ENCODE measurements around the gene MED12L. TPM values are rescaled to one million over a fixed set of nuclear protein-coding genes. Genes with fewer than 3 reads are reported as not detected.

Gene MED12L
- total and polyA plus RNA-seq, 10 of the 15 experiments (the other 5 are each of a cell fraction or from before 2014, with no cell fraction given) = 0.01 to 0.06 (median 0.03) TPM; not detected in 2

DNA sequence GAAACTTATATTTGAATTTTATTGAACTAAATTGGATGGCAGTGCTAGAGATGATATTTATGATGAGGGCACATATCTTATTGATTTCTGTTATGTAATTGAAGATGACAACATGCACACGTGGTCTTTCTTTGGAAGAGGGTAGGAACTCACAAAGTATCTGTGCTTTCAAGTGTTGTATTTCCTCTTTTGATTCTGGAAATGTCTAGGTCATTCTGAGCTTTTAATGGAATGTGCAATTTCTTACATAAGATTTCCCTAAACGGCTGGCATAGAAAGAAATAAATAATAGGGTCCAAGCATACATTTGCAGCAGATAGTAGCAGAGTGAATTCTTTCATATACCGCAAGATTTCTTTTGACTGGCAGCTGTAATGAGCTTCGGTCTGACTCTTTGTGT lies 127.7 kb downstream of the MED12L start:
- Histone ChIP-seq H4K20me1 (ENCODE audit: control insufficient read depth, insufficient read depth) (no peaks in the 10 kb centered on the region), H3K27me3 (replicated peaks in 1 of 2; ENCODE audit: control insufficient read depth in 2 of 2, insufficient read depth in 2 of 2, low read length in 1 of 2) (peaks cover 0 to 2% of the 10 kb centered on the region in 2 experiments; a peak in 2 of 4 replicates), H3K27ac (ENCODE audit: control insufficient read depth, insufficient read depth) (no peak overlapping the region), H3K4me3 (no peak overlapping the region), H3K9me3 (replicated peaks; ENCODE audit: control insufficient read depth, insufficient read depth, low read length) (no peaks in the 10 kb centered on the region), H3K4me2 (ENCODE audit: control insufficient read depth, insufficient read depth) (no peak overlapping the region), H3K79me2 (ENCODE audit: control insufficient read depth, insufficient read depth, low read length) (no peaks in the 10 kb centered on the region), H3K9ac (ENCODE audit: control insufficient read depth, insufficient read depth, low read length) (no peak overlapping the region), H3K36me3 (ENCODE audit: control insufficient read depth in 2 of 2, insufficient read depth in 2 of 2, low read length in 1 of 2) (no peaks in the 10 kb centered on the region), H3K4me1 (ENCODE audit: control insufficient read depth, insufficient read depth, low read length) (no peaks in the 10 kb centered on the region), H2AFZ (ENCODE audit: control insufficient read depth, low read depth, low read length) (no peak overlapping the region)
- no TSS peak for BruUV-seq (replicated peaks)
- ChIA-PET RAD21 (ENCODE audit: unreplicated experiment) (no interaction called here), POLR2A (interaction anchor here (1.7 kb wide), 1 partner anchor 21 kb away, joined by 3 read pairs; no protein-coding TSS in a partner anchor), SMC1A (ENCODE audit: uncharacterized antibody, unreplicated experiment) (no interaction called here), CTCF (interaction anchor here (1.0 to 1.1 kb wide), 2 partner anchors 15 to 45 kb away, joined by 3 to 4 read pairs; no protein-coding TSS in a partner anchor)
- in situ Hi-C loops (cut with MboI) = no loop called here
- FAIRE-seq = no peak
- TF ChIP-seq REST (IDR thresholded peaks at IDR 0.05; ENCODE audit: low read depth, low read length) (no peak), POU2F2 (IDR thresholded peaks at IDR 0.05; ENCODE audit: borderline replicate concordance, low read depth, low read length) (no peak), YY1 (IDR thresholded peaks at IDR 0.05; ENCODE audit: low read depth, low read length) (no peak), BCLAF1 (IDR thresholded peaks at IDR 0.05) (no peak), FOS (IDR thresholded peaks at IDR 0.05; ENCODE audit: borderline replicate concordance, extremely low read depth, insufficient read length) (no peak), NFYB (IDR thresholded peaks at IDR 0.05; ENCODE audit: insufficient read depth, low read depth, low read length) (no peak)
- TF ChIP-seq, protein P1, sequence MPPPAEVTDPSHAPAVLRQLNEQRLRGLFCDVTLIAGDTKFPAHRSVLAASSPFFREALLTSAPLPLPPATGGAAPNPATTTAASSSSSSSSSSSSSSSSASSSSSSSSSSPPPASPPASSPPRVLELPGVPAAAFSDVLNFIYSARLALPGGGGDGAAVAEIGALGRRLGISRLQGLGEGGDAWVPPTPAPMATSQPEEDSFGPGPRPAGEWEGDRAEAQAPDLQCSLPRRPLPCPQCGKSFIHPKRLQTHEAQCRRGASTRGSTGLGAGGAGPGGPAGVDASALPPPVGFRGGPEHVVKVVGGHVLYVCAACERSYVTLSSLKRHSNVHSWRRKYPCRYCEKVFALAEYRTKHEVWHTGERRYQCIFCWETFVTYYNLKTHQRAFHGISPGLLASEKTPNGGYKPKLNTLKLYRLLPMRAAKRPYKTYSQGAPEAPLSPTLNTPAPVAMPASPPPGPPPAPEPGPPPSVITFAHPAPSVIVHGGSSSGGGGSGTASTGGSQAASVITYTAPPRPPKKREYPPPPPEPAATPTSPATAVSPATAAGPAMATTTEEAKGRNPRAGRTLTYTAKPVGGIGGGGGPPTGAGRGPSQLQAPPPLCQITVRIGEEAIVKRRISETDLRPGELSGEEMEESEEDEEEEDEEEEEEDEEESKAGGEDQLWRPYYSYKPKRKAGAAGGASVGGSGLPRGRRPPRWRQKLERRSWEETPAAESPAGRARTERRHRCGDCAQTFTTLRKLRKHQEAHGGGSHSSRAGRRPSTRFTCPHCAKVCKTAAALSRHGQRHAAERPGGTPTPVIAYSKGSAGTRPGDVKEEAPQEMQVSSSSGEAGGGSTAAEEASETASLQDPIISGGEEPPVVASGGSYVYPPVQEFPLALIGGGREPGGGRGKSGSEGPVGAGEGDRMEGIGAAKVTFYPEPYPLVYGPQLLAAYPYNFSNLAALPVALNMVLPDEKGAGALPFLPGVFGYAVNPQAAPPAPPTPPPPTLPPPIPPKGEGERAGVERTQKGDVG (CRISPR knock-in tag; IDR thresholded peaks at IDR 0.05) = no peak
- WGBS (ENCODE audit: insufficient coverage, insufficient replicate concordance, low lambda C conversion rate, missing lambda C conversion rate) = 32% methylated on average over 4 of the region's 4 CpGs
- ATAC-seq = no peak
- DNase-seq (ENCODE audit: low read depth, low spot score) = no peak
- intact Hi-C loops (cut with micrococcal nuclease; ENCODE audit: unreplicated experiment) = no loop called here

Measured in GM12878 (cell line).